Mucosa of descending colon (tissue), 3 donors: ENCODE results near the gene FOXP1. TPM values are rescaled to one million over a fixed set of nuclear protein-coding genes. Genes with fewer than 3 reads are reported as not detected.
A peak's percentile ranks its signal among the peaks of the same experiment; 100 is the strongest.

Experiments used
- ATAC-seq: fragments of 200-7000 bp; cut with Tn5 transposase; one replicate; pipeline ENCODE4 v1.9.1; 2020; ENCODE audit warnings: mild to moderate bottlenecking, moderate library complexity
- DNase-seq, 3 donors: peaks; one replicate each; pipeline ENCODE4 v3.0.0-alpha.2; 2020
- H3K36me3 ChIP-seq: fragments of 200-600 bp; one replicate; pipeline ENCODE4 v1.8.0; 2021; ENCODE audit warnings: low read depth, mild to moderate bottlenecking
- H3K4me1 ChIP-seq: fragments of 200-600 bp; one replicate; pipeline ENCODE4 v1.8.0; 2021; ENCODE audit warnings: low read depth, mild to moderate bottlenecking
- H3K4me3 ChIP-seq: fragments of 200-600 bp; one replicate; pipeline ENCODE4 v1.8.0; 2021; ENCODE audit warnings: mild to moderate bottlenecking
- H3K9me3 ChIP-seq: fragments of 200-600 bp; one replicate; pipeline ENCODE4 v1.8.0; 2021; ENCODE audit warnings: mild to moderate bottlenecking
- CTCF ChIP-seq: fragments of 200-600 bp; IDR thresholded peaks from one replicate; pipeline ENCODE4 v1.8.0; 2022; ENCODE audit warnings: antibody characterized with exemption, mild to moderate bottlenecking
- intact Hi-C, 2 donors: fragments of 100-400 bp; cut with DNase I in 1 of 2; cut with micrococcal nuclease in 1 of 2; formaldehyde crosslinking; loops; one replicate each; pipeline versions ENCODE4 v1.11.0 to v1.11.1; 2022; cut with DNase I, micrococcal nuclease
- total RNA-seq, 3 donors: library from RNA; stranded (reverse); fragmentation: NEBNext Ultra II Directional in 2 of 3; extraction: Animal tissue kit (Norgen Biotek cat#: 25700) in 2 of 3; gene quantifications; one replicate each; pipeline versions ENCODE4 v1.2.1 to v1.2.4, GENCODE V29; 2021 to 2023
- donor health status: DM: no; HTN: no; CAD: no; lungs with moderate emphysema.
- donor health status: DM: no; HTN: no; CAD: no.
- donor health status: DM: no; HTN: yes; CAD: no.

The FOXP1 gene
- total RNA-seq, 3 donors from 2014 or later = 133 to 217 (median 214) TPM

DNA sequence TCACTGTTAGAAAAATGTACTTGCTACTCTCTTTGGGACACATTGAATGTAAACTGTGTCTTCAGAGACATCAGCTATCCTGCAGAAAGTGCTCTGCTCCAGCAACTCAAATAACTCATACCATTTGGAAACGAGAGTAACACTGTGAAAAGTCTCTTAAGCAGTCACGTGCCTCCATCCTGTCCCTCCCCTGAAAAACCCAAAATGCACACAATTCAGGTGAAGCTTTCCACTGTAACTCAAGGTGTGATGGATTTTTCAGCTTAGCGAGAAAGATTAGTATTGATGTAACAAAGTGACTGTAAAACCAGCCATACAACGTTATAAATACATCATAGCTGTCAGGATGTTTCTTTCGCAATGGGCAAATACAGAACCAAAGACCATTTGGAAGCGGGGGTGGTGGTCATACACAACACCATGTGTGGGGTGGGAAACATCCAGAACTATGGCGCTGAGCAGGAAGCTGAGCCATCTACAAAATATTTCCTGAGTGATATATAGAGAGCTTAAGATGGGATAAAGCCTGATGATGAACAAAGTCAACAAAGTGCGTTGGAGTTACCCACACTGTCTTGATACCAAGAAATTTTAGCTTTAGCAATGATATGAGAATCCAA lies 332.3 kb downstream of the FOXP1 start:
- Histone ChIP-seq H3K9me3 (no peaks in the 10 kb centered on the region), H3K4me3 (no peak overlapping the region), H3K4me1 (peaks cover 9% of the 10 kb centered on the region), H3K36me3 (no peaks in the 10 kb centered on the region)
- DNase-seq (no peak), ATAC-seq (no peak)
- intact Hi-C loops = no loop called here
- TF ChIP-seq CTCF = no peak

GRCh38 chr3:71250026-71250425 lies 333.5 kb downstream of the FOXP1 start:
- no peaks in the 10 kb centered on the region for H3K36me3 ChIP-seq
- H3K9me3 ChIP-seq = no peaks in the 10 kb centered on the region
- DNase-seq (no peak), ATAC-seq (no peak)
- H3K4me1 ChIP-seq = peaks cover 9% of the 10 kb centered on the region
- H3K4me3 ChIP-seq = no peak overlapping the region
- no peak for TF ChIP-seq CTCF
- intact Hi-C loops = no loop called here

DNA sequence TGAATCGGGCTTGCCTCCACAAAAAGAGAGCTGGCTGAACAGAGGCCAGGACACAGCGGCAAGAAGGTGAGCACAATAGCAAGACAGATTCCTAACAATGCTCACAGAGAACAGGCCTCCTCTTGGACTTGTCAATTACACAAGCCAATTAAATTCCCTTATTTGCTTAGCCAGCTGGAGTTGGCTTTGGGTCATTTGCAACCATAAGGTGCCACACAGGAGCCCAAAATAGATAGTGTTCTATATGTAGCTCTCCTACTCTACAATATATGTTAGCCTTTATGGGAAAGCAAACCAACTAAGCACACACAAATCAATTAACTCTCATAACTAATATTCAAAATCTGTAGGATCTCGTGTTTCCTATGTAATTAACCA lies 335.6 kb downstream of the FOXP1 start:
- ATAC-seq = no peak
- H3K9me3 ChIP-seq = no peaks in the 10 kb centered on the region
- no peak for DNase-seq
- intact Hi-C loops = no loop called here
- no peak for TF ChIP-seq CTCF
- H3K4me3 ChIP-seq = no peak overlapping the region
- H3K36me3 ChIP-seq = no peaks in the 10 kb centered on the region
- peaks cover 5% of the 10 kb centered on the region for H3K4me1 ChIP-seq

GRCh38 chr3:71247221-71247957 lies 336.1 kb downstream of the FOXP1 start:
- Histone ChIP-seq H3K36me3 (no peaks in the 10 kb centered on the region), H3K4me3 (no peak overlapping the region), H3K4me1 (peaks cover 5% of the 10 kb centered on the region), H3K9me3 (no peaks in the 10 kb centered on the region)
- no peak for TF ChIP-seq CTCF
- DNase-seq (no peak), ATAC-seq (peak; percentile 31)
- intact Hi-C loops = no loop called here

DNA sequence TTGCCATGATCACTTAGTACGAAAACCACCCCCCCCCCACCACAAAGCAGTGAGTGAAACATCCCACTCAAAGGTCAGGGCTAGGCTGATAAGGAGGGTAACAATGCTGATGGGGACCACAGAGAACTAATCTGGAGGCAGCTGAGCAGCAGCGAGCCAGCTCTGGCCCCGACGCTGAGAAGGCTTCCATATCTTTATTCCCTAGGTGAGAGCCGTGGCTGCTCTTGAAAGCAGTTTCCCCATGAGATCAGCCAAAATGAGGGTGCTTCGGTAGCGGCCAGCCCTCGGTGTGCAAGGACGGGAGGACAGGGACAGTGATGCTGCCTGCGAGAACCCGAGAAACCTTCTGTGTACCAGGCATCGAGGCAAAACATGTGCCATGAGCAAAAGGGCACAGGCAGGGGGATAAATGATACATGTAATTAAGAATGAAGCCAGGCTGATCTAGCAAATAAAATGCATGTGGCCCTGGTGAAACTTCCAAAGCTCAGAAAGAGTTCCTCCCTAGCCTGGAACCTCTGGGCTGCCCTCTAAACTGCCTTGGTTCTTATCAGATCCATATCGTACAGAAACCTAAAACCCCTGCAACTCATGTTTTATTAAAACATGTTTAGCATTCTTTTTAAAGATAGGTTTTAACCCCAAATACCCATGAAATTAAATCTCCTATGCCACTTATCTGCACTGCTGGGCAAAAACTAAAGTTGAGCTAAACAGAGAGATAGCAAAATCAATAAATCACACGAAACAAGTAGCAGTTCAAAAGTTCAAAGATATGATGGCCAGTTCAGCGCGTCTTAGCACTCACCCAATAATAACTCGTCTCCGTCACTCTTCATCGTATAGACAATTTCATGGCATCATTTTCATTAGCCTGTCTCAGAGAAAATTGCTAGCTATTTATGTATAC lies 337.3 kb downstream of the FOXP1 start:
- H3K4me3 ChIP-seq = no peak overlapping the region
- no peak for ATAC-seq

More for the DNA sequence above, 337.3 kb downstream of the FOXP1 start:
- H3K9me3 ChIP-seq = no peaks in the 10 kb centered on the region
- intact Hi-C loops = no loop called here
- H3K4me1 ChIP-seq = peaks cover 5% of the 10 kb centered on the region
- no peaks in the 10 kb centered on the region for H3K36me3 ChIP-seq
- DNase-seq = no peak
- no peak for TF ChIP-seq CTCF
